ENCODE results near the gene PLCD4. TPM values are rescaled to one million over a fixed set of nuclear protein-coding genes. Genes with fewer than 3 reads are reported as not detected.

The PLCD4 gene
- total RNA-seq, 3 donors from 2014 or later (not counting 1 experiment from before 2014, with no cell fraction given) = 0.43 to 0.83 (median 0.54) TPM

DNA sequence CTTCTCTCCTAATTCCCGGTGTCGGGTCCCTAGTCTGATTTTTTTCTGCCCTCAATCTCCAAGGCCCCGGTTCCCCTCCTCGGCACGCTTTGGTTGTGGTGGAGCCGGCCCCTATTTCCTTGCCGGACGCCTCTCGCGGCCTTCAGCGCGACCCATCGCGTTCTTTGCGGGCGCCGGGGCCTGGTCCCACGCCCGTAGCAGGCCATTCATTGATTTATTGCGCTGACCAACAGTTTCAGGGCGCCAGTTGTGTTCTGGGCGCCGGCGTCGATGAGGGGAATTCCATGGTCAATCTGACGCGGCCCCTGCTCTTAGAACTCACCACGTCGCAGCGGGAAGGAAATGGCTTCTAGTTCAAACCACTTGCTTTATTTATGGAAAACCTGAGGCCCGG, 38.7 kb upstream of the PLCD4 start:
- H3K27me3 ChIP-seq (ENCODE audit: control insufficient read depth, insufficient read depth, low read length) = no peaks in the 10 kb centered on the region
- peak overlapping the region; percentile 98 for H3K27ac ChIP-seq (ENCODE audit: low read length)
- peaks cover 42 to 65% of the 10 kb centered on the region in 2 donors for H3K4me1 Mint-ChIP-seq
- peak overlapping the region; percentile 67 for H3K4me3 ChIP-seq (ENCODE audit: low read length)
- peaks cover 11% of the 10 kb centered on the region for H3K36me3 ChIP-seq (ENCODE audit: control insufficient read depth, insufficient read depth, low read length)
- DNase-seq = peak; percentile 67 to 86
- TF ChIP-seq, protein P1, sequence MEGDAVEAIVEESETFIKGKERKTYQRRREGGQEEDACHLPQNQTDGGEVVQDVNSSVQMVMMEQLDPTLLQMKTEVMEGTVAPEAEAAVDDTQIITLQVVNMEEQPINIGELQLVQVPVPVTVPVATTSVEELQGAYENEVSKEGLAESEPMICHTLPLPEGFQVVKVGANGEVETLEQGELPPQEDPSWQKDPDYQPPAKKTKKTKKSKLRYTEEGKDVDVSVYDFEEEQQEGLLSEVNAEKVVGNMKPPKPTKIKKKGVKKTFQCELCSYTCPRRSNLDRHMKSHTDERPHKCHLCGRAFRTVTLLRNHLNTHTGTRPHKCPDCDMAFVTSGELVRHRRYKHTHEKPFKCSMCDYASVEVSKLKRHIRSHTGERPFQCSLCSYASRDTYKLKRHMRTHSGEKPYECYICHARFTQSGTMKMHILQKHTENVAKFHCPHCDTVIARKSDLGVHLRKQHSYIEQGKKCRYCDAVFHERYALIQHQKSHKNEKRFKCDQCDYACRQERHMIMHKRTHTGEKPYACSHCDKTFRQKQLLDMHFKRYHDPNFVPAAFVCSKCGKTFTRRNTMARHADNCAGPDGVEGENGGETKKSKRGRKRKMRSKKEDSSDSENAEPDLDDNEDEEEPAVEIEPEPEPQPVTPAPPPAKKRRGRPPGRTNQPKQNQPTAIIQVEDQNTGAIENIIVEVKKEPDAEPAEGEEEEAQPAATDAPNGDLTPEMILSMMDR (IDR thresholded peaks at IDR 0.05) = no peak
- peak; percentile 24 to 33 (median 33) for ATAC-seq
- H3K36me3 Mint-ChIP-seq = no peaks in the 10 kb centered on the region
- H3K9me3 Mint-ChIP-seq = no peaks in the 10 kb centered on the region
- H3K9me3 ChIP-seq (ENCODE audit: control insufficient read depth, insufficient read depth, low read length) = no peaks in the 10 kb centered on the region
- no peaks in the 10 kb centered on the region for H3K27me3 Mint-ChIP-seq (ENCODE audit: low read depth in 2 of 2)
- intact Hi-C loops (cut with micrococcal nuclease) = loop anchor here (2.0 to 5.0 kb wide), 4 partner anchors 172 to 818 kb away; partner anchors contain the start of gene DNPEP
- H3K4me3 Mint-ChIP-seq = peak overlapping the region; percentile 99
- peaks cover 27% of the 10 kb centered on the region for H3K4me1 ChIP-seq (ENCODE audit: control insufficient read depth, insufficient read depth, low read length)
- under 1% methylated on average over 31 of the region's 31 CpGs for WGBS (ENCODE audit: insufficient coverage)
- H3K27ac Mint-ChIP-seq = peak overlapping the region; percentile 92 to 95

GRCh38 chr2:218569661-218570500, 37.8 kb upstream of the PLCD4 start:
- intact Hi-C loops (cut with micrococcal nuclease) = loop anchor here (2.0 to 5.0 kb wide), 4 partner anchors 173 to 817 kb away; partner anchors contain the start of gene DNPEP
- ATAC-seq (no peak), DNase-seq (peak in 1 of 2 donors; percentile 49)
- H3K9me3 ChIP-seq (ENCODE audit: control insufficient read depth, insufficient read depth, low read length) = no peaks in the 10 kb centered on the region
- no peaks in the 10 kb centered on the region for H3K36me3 Mint-ChIP-seq
- peaks cover 18% of the 10 kb centered on the region for H3K36me3 ChIP-seq (ENCODE audit: control insufficient read depth, insufficient read depth, low read length)
- TF ChIP-seq, protein P1 (IDR thresholded peaks at IDR 0.05) = no peak
- peaks cover 27% of the 10 kb centered on the region for H3K4me1 ChIP-seq (ENCODE audit: control insufficient read depth, insufficient read depth, low read length)
- peak overlapping the region; percentile 98 for H3K27ac ChIP-seq (ENCODE audit: low read length)
- peak overlapping the region; percentile 92 to 95 for H3K27ac Mint-ChIP-seq
- H3K4me1 Mint-ChIP-seq = peaks cover 42 to 59% of the 10 kb centered on the region in 2 donors
- no peaks in the 10 kb centered on the region for H3K27me3 Mint-ChIP-seq (ENCODE audit: low read depth in 2 of 2)
- no peaks in the 10 kb centered on the region for H3K9me3 Mint-ChIP-seq
- no peaks in the 10 kb centered on the region for H3K27me3 ChIP-seq (ENCODE audit: control insufficient read depth, insufficient read depth, low read length)
- WGBS (ENCODE audit: insufficient coverage) = 17% methylated on average over 9 of the region's 10 CpGs
- H3K4me3 Mint-ChIP-seq = peak overlapping the region; percentile 99
- peak overlapping the region; percentile 67 for H3K4me3 ChIP-seq (ENCODE audit: low read length)

DNA sequence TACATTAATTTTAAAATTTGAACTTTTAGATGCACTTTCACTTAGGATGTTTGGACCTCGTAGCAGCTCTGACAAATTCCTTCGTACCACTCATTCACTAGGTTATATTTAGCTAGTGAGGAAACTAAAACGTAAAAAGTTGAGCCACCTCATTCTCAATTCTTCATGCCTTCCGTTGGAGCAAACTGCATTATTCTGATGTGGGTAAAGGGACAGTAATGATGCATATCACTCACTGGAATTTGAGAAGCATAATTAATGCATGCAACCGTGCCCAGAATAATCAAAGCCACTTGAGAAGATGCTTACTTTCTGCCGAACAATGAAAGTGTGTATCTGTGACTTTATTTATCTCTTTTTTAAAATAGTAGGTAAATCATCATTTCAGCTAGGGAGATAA, 36.8 kb upstream of the PLCD4 start:
- Mint-ChIP-seq H3K27me3 (ENCODE audit: low read depth in 2 of 2) (no peaks in the 10 kb centered on the region), H3K4me1 (peaks cover 42 to 59% of the 10 kb centered on the region in 2 donors), H3K27ac (peak overlapping the region; percentile 92 to 95), H3K9me3 (no peaks in the 10 kb centered on the region), H3K4me3 (peak overlapping the region; percentile 99), H3K36me3 (no peaks in the 10 kb centered on the region)
- no peak overlapping the region for H3K4me3 ChIP-seq (ENCODE audit: low read length)
- H3K27me3 ChIP-seq (ENCODE audit: control insufficient read depth, insufficient read depth, low read length) = no peaks in the 10 kb centered on the region
- peaks cover 20% of the 10 kb centered on the region for H3K36me3 ChIP-seq (ENCODE audit: control insufficient read depth, insufficient read depth, low read length)
- WGBS (ENCODE audit: insufficient coverage) = 58% methylated on average over 2 of the region's 6 CpGs
- H3K9me3 ChIP-seq (ENCODE audit: control insufficient read depth, insufficient read depth, low read length) = no peaks in the 10 kb centered on the region
- DNase-seq (no peak), ATAC-seq (no peak)
- TF ChIP-seq, protein P1 (IDR thresholded peaks at IDR 0.05) = no peak
- peak overlapping the region; percentile 98 for H3K27ac ChIP-seq (ENCODE audit: low read length)
- intact Hi-C loops (cut with micrococcal nuclease) = no loop called here
- peaks cover 27% of the 10 kb centered on the region for H3K4me1 ChIP-seq (ENCODE audit: control insufficient read depth, insufficient read depth, low read length)

All from natural killer cell (primary cell).